K562 (cell line): ENCODE data around the gene PTRHD1. TPM values are rescaled to one million over a fixed set of nuclear protein-coding genes. Genes with fewer than 3 reads are reported as not detected.

Experiments used
- ARID1B ChIP-seq: fragments of 450-650 bp; IDR thresholded peaks from 2 replicates; pipeline ENCODE4 v1.6.1; 2016; ENCODE audit warnings: antibody characterized with exemption, mild to moderate bottlenecking, inconsistent platforms
- FOSL1 ChIP-seq: fragments of 200-800 bp; sonication (Bioruptor generic); conservative IDR thresholded peaks from 2 replicates; pipeline ENCODE4 v1.6.1; 2016; ENCODE audit warnings: missing genetic modification characterization, missing compliant biosample characterization
- MAFF ChIP-seq: IDR thresholded peaks from 2 replicates; pipeline ENCODE4 v1.6.1; 2012; ENCODE audit warnings: low read length, improper control_type of control experiment
- MAFK ChIP-seq: IDR thresholded peaks from 2 replicates; pipeline ENCODE4 v1.6.1; 2011; ENCODE audit warnings: low read length, improper control_type of control experiment
- MNT ChIP-seq, 2 experiments: fragments of 450-650 bp; conservative IDR thresholded peaks; 2 replicates each; pipeline ENCODE4 v1.6.1; 2017; ENCODE audit warnings: mild to moderate bottlenecking in 2 of 2, moderate library complexity in 2 of 2
- NFE2L1 ChIP-seq: fragments of 450-650 bp; IDR thresholded peaks from 2 replicates; pipeline ENCODE4 v1.6.1; 2016; ENCODE audit warnings: missing genetic modification characterization, low read depth, mild to moderate bottlenecking, missing compliant biosample characterization, moderate library complexity, borderline replicate concordance
- SREBF1 ChIP-seq: fragments of 150-350 bp; IDR thresholded peaks from 2 replicates; pipeline ENCODE4 v1.6.1; 2014; ENCODE audit warnings: antibody characterized with exemption, low read depth, low read length, borderline replicate concordance
- ZNF263 ChIP-seq: sonication (generic); formaldehyde crosslinking; IDR thresholded peaks from 2 replicates; pipeline ENCODE4 v1.8.0; 2022; ENCODE audit warnings: mild to moderate bottlenecking, missing genetic modification reagents, borderline replicate concordance
- ZNF311 ChIP-seq: fragments of 250-450 bp; sonication (Bioruptor Pico); IDR thresholded peaks from 2 replicates; pipeline ENCODE4 v1.4.0; 2020; ENCODE audit warnings: mild to moderate bottlenecking, moderate library complexity
- ZNF316 ChIP-seq: fragments of 450-650 bp; IDR thresholded peaks from 2 replicates; pipeline ENCODE4 v1.6.1; 2016
- ZNF449 ChIP-seq: fragments of 250-450 bp; sonication (Bioruptor Pico); IDR thresholded peaks from 2 replicates; pipeline ENCODE4 v1.8.0; 2022; ENCODE audit warnings: moderate library complexity, mild to moderate bottlenecking, inconsistent platforms
- polyA plus RNA-seq, 8 experiments: library from polyadenylated mRNA; depleted of rRNA in 4 of 8; stranded (reverse) in 5 of 8; unstranded in 3 of 8; fragments of >200 nt; fragmentation: Nextera tagmentation in 2 of 8; fragmentation: Illumina TruSeq in 1 of 8; extraction: Ambion mirVana in 2 of 8; extraction: Trizol in 1 of 8; gene quantifications; 2 replicates each; pipeline versions ENCODE4 v1.2.1 to v1.2.3, GENCODE V29; 2011 to 2014; ENCODE audit warnings: inconsistent platforms in 1 of 8, missing spikeins in 1 of 8
- total RNA-seq, 7 experiments: library from RNA; depleted of rRNA in 6 of 7; stranded (reverse); fragments of >200 nt in 6 of 7; fragmentation: Illumina TruSeq in 2 of 7; extraction: Trizol in 2 of 7; gene quantifications; 2 replicates each; pipeline versions ENCODE4 v1.2.1 to v1.2.3, GENCODE V29; 2011 to 2021; ENCODE audit warnings: low replicate concordance in 1 of 7
- TF ChIP-seq, protein P1 (sequence below), 2 experiments: fragments of 450-650 bp in 1 of 2; sonication (generic) in 1 of 2; formaldehyde crosslinking in 1 of 2; IDR thresholded peaks; 2 replicates each; pipeline versions ENCODE4 v1.7.1 to v1.9.0; 2016 to 2022; ENCODE audit warnings: inconsistent platforms in 1 of 2, mild to moderate bottlenecking in 1 of 2, missing genetic modification reagents in 1 of 2
- TF ChIP-seq, protein P2 (sequence below): fragments of 450-650 bp; IDR thresholded peaks from 2 replicates; pipeline ENCODE4 v1.6.1; 2016; ENCODE audit warnings: antibody characterized with exemption

The PTRHD1 gene
- total and polyA plus RNA-seq, 9 of the 15 experiments (the other 6 are each of a cell fraction or from before 2014, with no cell fraction given), result 15.8 to 83.2 (median 46.6) TPM

- TF ChIP-seq, protein P1, sequence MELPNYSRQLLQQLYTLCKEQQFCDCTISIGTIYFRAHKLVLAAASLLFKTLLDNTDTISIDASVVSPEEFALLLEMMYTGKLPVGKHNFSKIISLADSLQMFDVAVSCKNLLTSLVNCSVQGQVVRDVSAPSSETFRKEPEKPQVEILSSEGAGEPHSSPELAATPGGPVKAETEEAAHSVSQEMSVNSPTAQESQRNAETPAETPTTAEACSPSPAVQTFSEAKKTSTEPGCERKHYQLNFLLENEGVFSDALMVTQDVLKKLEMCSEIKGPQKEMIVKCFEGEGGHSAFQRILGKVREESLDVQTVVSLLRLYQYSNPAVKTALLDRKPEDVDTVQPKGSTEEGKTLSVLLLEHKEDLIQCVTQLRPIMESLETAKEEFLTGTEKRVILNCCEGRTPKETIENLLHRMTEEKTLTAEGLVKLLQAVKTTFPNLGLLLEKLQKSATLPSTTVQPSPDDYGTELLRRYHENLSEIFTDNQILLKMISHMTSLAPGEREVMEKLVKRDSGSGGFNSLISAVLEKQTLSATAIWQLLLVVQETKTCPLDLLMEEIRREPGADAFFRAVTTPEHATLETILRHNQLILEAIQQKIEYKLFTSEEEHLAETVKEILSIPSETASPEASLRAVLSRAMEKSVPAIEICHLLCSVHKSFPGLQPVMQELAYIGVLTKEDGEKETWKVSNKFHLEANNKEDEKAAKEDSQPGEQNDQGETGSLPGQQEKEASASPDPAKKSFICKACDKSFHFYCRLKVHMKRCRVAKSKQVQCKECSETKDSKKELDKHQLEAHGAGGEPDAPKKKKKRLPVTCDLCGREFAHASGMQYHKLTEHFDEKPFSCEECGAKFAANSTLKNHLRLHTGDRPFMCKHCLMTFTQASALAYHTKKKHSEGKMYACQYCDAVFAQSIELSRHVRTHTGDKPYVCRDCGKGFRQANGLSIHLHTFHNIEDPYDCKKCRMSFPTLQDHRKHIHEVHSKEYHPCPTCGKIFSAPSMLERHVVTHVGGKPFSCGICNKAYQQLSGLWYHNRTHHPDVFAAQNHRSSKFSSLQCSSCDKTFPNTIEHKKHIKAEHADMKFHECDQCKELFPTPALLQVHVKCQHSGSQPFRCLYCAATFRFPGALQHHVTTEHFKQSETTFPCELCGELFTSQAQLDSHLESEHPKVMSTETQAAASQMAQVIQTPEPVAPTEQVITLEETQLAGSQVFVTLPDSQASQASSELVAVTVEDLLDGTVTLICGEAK (IDR thresholded peaks at IDR 0.05), result 0 out of 2 replicates have a peak, but pooled peaks have one; percentile 22
- TF ChIP-seq, protein P1 (CRISPR knock-in tag; IDR thresholded peaks at IDR 0.05), result no peak
- TF ChIP-seq, protein P2, sequence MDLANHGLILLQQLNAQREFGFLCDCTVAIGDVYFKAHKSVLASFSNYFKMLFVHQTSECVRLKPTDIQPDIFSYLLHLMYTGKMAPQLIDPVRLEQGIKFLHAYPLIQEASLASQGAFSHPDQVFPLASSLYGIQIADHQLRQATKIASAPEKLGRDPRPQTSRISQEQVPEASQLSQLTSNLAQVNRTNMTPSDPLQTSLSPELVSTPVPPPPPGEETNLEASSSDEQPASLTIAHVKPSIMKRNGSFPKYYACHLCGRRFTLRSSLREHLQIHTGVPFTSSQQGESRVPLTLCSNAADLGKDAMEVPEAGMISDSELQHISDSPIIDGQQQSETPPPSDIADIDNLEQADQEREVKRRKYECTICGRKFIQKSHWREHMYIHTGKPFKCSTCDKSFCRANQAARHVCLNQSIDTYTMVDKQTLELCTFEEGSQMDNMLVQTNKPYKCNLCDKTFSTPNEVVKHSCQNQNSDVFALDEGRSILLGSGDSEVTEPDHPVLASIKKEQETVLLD, result no peak
- TF ChIP-seq NFE2L1 (tag) (peak; percentile 53), ARID1B (peak; percentile 41), ZNF316 (peak; percentile 93), MAFF (peak; percentile 68), ZNF449 (CRISPR knock-in tag) (no peak), SREBF1 (no peak), ZNF263 (CRISPR knock-in tag) (no peak), MAFK (peak; percentile 73), FOSL1 (peak; percentile 29; the same call in 1 of the 2 replicates), ZNF311 (no peak), MNT (conservative IDR thresholded peaks at IDR 0.05) (0 out of 4 replicates have a peak, but pooled peaks of 1 of the 2 experiments have one; percentile 13)
Observed at GRCh38 chr2:24809316-24810007, 16.3 kb upstream of the PTRHD1 start (continued).
